Germinal center (tissue), 1 donor: ENCODE results near the gene FXYD5.
"Not testable (repeated sequence)": the region's sequence is repeated elsewhere in the genome, so short reads cannot be mapped to it uniquely, and the experiment has no call there.

ENCODE experiments used
- DNase-seq: peaks from one replicate; pipeline ENCODE4 v3.0.0; 2012; ENCODE audit warnings: mixed read lengths, low spot score

Gene FXYD5

GRCh38 chr19:35136977-35137702, 17.4 kb upstream of the FXYD5 start:
- DNase-seq: no peak

- DNase-seq: no peak
These were observed 16.1 kb upstream of the FXYD5 start, which contains the start of gene FXYD1 for GRCh38 chr19:35138305-35138892. Gene FXYD1, plus strand, starts transcription at chr19:35138824. Its CDS starts 1,256 bp downstream, at chr19:35140080.

- DNase-seq: no peak
These were observed 14.2 kb upstream of the FXYD5 start for GRCh38 chr19:35140207-35140961.

- peak; percentile 100 for DNase-seq
These were observed 13.3 kb upstream of the FXYD5 start for GRCh38 chr19:35140962-35141836.

GRCh38 chr19:35141837-35142605, 12.5 kb upstream of the FXYD5 start:
- no peak for DNase-seq

- DNase-seq: peak; percentile 76
These were observed 11.8 kb upstream of the FXYD5 start for GRCh38 chr19:35142606-35143230.

- DNase-seq: no peak
These were observed 11.3 kb upstream of the FXYD5 start, which contains the start of gene FXYD7 for GRCh38 chr19:35143231-35143715. Gene FXYD7, plus strand, starts transcription at chr19:35143255. Its CDS starts 79 bp downstream, at chr19:35143334.

GRCh38 chr19:35143818-35144217, 10.7 kb upstream of the FXYD5 start:
- no peak for DNase-seq

- no peak for DNase-seq
These were observed 10.3 kb upstream of the FXYD5 start for GRCh38 chr19:35144259-35144599.

GRCh38 chr19:35144600-35145436, 9.7 kb upstream of the FXYD5 start:
- no peak for DNase-seq

- no peak for DNase-seq
These were observed 7.6 kb upstream of the FXYD5 start for GRCh38 chr19:35146746-35147459.

- DNase-seq: no peak
These were observed 5.1 kb upstream of the FXYD5 start for GRCh38 chr19:35149463-35149862.

GRCh38 chr19:35150445-35150844, 4.1 kb upstream of the FXYD5 start:
- DNase-seq: no peak

- no peak for DNase-seq
These were observed 3.1 kb upstream of the FXYD5 start for GRCh38 chr19:35151273-35152065.

GRCh38 chr19:35153129-35153522, 1.4 kb upstream of the FXYD5 start:
- not testable (repeated sequence) for DNase-seq

- DNase-seq: peak; percentile 84
These were observed 622 bp upstream of the FXYD5 start for GRCh38 chr19:35153701-35154524.

GRCh38 chr19:35155441-35155840, 906 bp downstream of the FXYD5 start:
- DNase-seq: peak; percentile 46
